DMS53 (cell line): ENCODE data around the gene C6orf89.
"Not testable (repeated sequence)": the region's sequence is repeated elsewhere in the genome, so short reads cannot be mapped to it uniquely, and the experiment has no call there.

Experiments used
- DNase-seq: peaks from one replicate; lab custom pipeline; 2025; lab: John Stamatoyannopoulos, UW

The C6orf89 gene

DNA sequence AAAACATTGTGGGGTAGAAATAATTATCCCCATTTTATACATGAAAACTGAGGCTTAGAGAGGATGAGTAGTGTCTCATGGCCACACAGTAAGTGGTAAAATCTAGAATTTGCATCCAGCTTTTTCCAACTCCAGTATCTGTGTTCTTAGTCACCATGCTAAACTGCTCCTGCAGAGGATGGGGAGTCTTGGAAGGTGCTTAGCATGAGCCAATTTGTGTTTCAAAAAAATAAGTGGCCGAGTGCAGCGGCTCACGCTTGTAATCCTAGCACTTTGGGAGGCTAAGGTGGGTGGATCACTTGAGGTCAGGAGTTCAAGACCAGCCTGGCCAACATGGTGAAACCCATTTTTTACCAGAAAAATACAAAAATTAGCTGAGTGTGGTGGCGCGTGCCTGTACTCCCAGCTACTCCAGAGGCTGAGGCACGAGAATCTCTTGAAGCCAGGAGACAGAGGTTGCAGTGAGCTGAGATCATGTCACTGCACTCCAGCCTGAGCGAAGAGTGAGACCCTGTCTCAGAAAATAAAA, 2.4 kb downstream of the C6orf89 start:
- no peak for DNase-seq

- DNase-seq, result no peak
These were observed 3.1 kb downstream of the C6orf89 start for GRCh38 chr6:36888654-36889481.

DNA sequence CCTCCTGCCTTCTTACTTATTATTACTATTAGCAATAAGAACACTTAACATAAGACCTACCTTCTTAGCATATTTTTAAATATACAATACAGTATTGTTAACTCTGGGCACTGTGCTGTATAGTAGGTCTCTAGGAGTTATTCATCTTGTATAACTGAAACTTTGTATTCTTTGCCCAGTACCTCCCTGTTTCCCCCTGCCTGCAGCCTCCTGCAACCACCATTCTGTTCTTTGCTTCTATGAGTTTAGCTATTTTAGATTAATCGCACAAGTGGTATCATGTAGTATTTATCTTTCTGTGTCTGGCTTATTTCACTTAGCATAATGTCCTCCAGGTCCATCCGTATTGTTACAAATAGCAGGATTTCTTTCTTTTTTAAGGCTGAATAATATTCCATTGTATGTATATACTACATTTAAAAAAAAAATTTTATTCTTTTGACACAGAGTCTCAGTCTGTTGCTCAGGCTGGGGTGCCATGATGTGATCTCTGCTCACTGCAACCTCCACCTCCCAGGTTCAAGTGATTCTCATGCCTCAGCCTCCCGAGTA, 4.4 kb downstream of the C6orf89 start:
- DNase-seq, result no peak

DNA sequence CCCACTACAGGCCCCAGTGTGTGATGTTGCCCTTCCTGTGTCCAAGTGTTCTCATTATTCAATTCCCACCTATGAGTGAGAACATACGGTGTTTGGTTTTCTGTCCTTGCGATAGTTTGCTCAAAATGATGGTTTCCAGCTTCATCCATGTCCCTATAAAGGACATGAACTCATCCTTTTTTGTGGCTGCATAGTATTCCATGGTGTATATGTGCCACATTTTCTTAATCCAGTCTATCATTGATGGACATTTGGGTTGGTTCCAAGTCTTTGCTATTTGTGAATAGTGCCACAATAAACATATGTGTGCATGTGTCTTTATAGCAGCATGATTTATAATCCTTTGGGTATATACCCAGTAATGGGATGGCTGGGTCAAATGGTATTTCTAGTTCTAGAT, 5.4 kb downstream of the C6orf89 start:
- DNase-seq, result not testable (repeated sequence)

- no peak for DNase-seq
These were observed 8.5 kb downstream of the C6orf89 start for GRCh38 chr6:36893976-36894932.

DNA sequence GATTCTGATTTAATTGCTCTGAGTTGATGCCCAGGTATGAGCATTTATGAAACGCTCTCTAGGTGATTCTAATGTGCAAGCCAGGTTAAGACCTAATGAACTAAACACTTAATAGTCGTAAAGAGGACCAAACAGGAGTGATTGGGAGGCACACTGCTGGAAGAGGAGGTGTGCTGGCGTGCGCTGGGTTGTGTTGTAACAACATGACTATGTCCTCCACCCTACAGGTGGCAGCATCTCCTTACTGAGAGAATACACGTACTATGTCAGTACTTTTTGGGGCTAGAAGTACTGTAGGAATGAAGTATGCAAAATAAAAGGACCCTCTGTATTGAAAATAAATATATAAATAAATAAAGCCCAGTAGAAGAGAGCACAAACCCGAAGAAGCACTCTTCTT, 11.9 kb downstream of the C6orf89 start:
- DNase-seq, result peak; percentile 22

GRCh38 chr6:36904114-36904513, 18.4 kb downstream of the C6orf89 start:
- no peak for DNase-seq

DNA sequence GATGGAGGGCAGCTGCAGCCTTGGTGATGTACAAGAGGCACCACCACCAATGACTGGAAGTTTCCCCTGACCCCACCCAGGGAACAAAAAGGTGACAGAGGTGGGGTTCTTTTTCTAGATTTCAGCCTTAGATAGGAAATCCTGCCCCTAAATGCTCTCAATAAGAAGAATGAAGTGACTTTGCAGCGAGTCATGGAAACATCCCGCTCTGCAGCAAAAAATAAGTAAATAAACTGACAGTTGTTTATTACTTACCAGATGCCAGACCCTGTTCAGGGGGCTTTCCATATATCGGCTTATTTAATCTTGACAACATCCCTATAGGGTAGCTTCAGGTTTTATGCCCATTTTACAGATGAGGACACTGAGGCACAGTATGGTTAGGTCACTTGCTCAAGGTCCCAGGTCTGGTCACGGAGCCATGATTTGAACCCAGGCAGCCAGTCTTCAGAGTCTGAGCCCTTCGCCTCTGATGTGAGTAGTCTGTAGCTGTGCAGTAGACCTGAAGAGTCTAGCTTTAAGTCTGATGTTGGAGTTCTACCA, 19.2 kb downstream of the C6orf89 start:
- DNase-seq, result no peak

- DNase-seq, result peak; percentile 26
These were observed 21.0 kb downstream of the C6orf89 start for GRCh38 chr6:36906539-36907325.

GRCh38 chr6:36907781-36908180, 22.0 kb downstream of the C6orf89 start:
- DNase-seq, result no peak

DNA sequence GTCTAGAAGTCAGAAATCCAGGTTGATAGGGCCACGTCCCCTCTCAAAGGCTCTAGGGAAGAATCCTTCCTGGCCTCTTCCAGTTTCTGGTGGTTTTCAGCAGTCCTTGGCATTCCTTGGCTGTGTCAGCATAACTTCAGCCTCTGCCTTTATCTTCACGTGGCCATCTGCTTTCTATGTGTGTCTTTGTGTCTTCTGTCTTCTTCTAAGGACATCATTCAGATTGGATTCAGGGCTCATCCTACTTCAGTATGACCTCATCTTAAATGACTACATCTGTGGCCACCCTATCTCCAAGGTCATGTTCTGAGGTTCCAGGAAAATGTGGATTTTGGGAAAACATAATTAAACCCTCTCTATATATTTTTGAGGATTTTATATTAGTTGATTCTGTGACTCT, 23.0 kb downstream of the C6orf89 start:
- DNase-seq, result no peak

- no peak for DNase-seq
These were observed 26.3 kb downstream of the C6orf89 start for GRCh38 chr6:36912030-36912454.

GRCh38 chr6:36912586-36912985, 26.8 kb downstream of the C6orf89 start:
- no peak for DNase-seq

DNA sequence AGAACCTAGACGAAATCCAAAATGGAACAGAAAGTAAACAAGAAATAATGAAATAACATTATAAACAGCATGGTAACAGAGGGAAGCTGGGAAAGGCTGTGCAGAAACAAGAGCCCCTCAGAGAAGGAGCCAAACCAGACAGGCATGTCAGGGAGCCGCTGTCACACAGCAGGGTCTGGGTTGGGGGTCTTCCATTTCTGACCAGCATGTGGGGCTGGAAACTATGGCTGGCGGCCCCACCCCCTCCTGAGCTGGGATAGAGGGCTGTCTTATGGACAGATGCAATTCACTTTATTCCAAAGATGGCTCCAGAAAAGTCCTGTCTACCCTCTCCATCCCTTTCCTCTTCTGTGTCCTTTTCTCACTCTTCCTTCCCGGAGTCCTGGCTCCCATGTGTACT, 27.3 kb downstream of the C6orf89 start:
- no peak for DNase-seq

- peak; percentile 73 for DNase-seq
These were observed 28.6 kb downstream of the C6orf89 start for GRCh38 chr6:36914227-36914794.

- no peak for DNase-seq
These were observed 29.8 kb downstream of the C6orf89 start for GRCh38 chr6:36915599-36915998.

DNA sequence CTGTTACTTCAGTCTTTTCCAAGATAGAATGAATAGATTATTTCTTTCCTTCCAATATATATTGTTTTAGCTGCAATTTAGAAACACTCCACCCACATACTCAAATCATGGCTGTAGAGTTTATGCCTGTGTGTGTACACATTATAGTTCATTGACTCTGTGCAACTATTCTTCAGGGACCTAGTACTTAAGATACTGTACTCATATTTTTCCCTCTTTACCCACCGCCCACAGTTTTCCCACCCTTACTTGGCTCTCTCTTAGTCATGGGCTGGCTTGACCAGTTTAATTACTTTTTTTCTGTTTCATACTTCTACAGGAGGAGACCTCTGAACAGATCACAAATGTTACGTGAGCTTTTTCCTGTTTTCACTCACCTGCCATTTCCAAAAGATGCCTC, 30.4 kb downstream of the C6orf89 start:
- DNase-seq, result no peak

GRCh38 chr6:36917541-36918193, 31.9 kb downstream of the C6orf89 start:
- no peak for DNase-seq

DNA sequence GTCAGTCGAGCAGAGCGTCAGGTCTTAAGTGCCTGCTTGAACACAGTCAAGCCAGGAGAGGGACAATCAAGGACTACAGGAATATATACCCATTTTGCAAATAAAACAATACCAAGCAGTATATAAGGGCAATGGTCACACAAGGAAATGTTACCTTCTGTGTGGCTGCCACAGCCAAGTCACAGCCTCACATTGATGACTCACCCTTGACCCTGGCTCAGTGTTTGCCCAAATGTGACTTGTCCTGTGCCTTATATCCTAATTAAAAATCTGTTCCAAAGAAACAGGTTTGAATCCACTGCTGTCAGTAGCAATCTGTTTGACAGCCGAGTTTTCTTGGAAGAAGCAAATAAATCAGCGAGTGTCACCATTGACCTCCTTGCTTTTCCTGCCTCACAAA, 34.3 kb downstream of the C6orf89 start:
- DNase-seq, result no peak

GRCh38 chr6:36920546-36920945, 34.8 kb downstream of the C6orf89 start:
- no peak for DNase-seq
